AG09309 (cell line): ENCODE results near the gene KCTD16.

Source experiments
- DNase-seq: peaks from one replicate; pipeline ENCODE4 v3.0.0-alpha.2; 2010; ENCODE audit warnings: low read depth
- H3K4me3 ChIP-seq: 2 replicates; pipeline ENCODE4 v1.5.1; 2011; ENCODE audit warnings: mild to moderate bottlenecking, low read depth, low read length, moderate library complexity; ENCODE audit not compliant: control insufficient read depth
- CTCF ChIP-seq: IDR thresholded peaks from 2 replicates; pipeline ENCODE4 v1.5.1; 2011; ENCODE audit warnings: mild to moderate bottlenecking, low read depth, low read length, inconsistent platforms; ENCODE audit not compliant: insufficient read depth, control insufficient read depth; ENCODE audit errors: missing control alignments

Gene KCTD16

GRCh38 chr5:144457160-144457559 is 286.5 kb downstream of the KCTD16 start:
- TF ChIP-seq CTCF: no peak
- H3K4me3 ChIP-seq: no peak overlapping the region
- no peak for DNase-seq

GRCh38 chr5:144458216-144458615 is 287.5 kb downstream of the KCTD16 start:
- TF ChIP-seq CTCF: no peak
- H3K4me3 ChIP-seq: no peak overlapping the region
- no peak for DNase-seq

- H3K4me3 ChIP-seq: no peak overlapping the region
- DNase-seq: no peak
- TF ChIP-seq CTCF: no peak
Measured at GRCh38 chr5:144460600-144460999, 289.9 kb downstream of the KCTD16 start.

- no peak overlapping the region for H3K4me3 ChIP-seq
- DNase-seq: no peak
- TF ChIP-seq CTCF: no peak
Measured at GRCh38 chr5:144462577-144462976, 291.9 kb downstream of the KCTD16 start.

- no peak overlapping the region for H3K4me3 ChIP-seq
- no peak for TF ChIP-seq CTCF
- DNase-seq: no peak
Measured at GRCh38 chr5:144463481-144464223, 293.0 kb downstream of the KCTD16 start.

GRCh38 chr5:144464306-144464705 is 293.6 kb downstream of the KCTD16 start:
- DNase-seq: no peak
- no peak overlapping the region for H3K4me3 ChIP-seq
- TF ChIP-seq CTCF: no peak
